RWPE2 (cell line): Measurements from ENCODE around the gene NAV2.

Source experiments
- ATAC-seq: fragments of 200-7000 bp; cut with Tn5 transposase; 3 replicates; pipeline ENCODE4 v1.9.1; 2021; ENCODE audit warnings: low read depth
- DNase-seq: peaks from one replicate; pipeline ENCODE4 v3.0.0-alpha.2; 2020; ENCODE audit warnings: low spot score
- H3K27ac ChIP-seq: fragments of 450-650 bp; 2 replicates; pipeline ENCODE4 v1.5.1; 2017; ENCODE audit warnings: mild to moderate bottlenecking; ENCODE audit not compliant: poor library complexity, severe bottlenecking
- H3K27me3 ChIP-seq: fragments of 250-450 bp; sonication (Bioruptor Pico); 2 replicates; pipeline ENCODE4 v1.5.1; 2021; ENCODE audit warnings: mild to moderate bottlenecking, moderate library complexity; ENCODE audit not compliant: insufficient read depth, poor library complexity, severe bottlenecking
- H3K36me3 ChIP-seq: fragments of 250-450 bp; sonication (Bioruptor Pico); 2 replicates; pipeline ENCODE4 v1.5.1; 2020; ENCODE audit warnings: low read depth, mild to moderate bottlenecking, moderate library complexity
- H3K4me1 ChIP-seq: fragments of 250-450 bp; sonication (Bioruptor Pico); 2 replicates; pipeline ENCODE4 v1.5.1; 2021; ENCODE audit warnings: mild to moderate bottlenecking, moderate library complexity; ENCODE audit not compliant: insufficient read depth, poor library complexity, severe bottlenecking
- H3K4me3 ChIP-seq: fragments of 250-450 bp; sonication (Bioruptor Pico); 2 replicates; pipeline ENCODE4 v1.5.1; 2021; ENCODE audit warnings: mild to moderate bottlenecking, moderate library complexity; ENCODE audit not compliant: severe bottlenecking
- H3K9me3 ChIP-seq: fragments of 250-450 bp; sonication (Bioruptor Pico); 2 replicates; pipeline ENCODE4 v1.5.1; 2021; ENCODE audit warnings: mild to moderate bottlenecking, moderate library complexity; ENCODE audit not compliant: severe bottlenecking
- CTCF ChIP-seq: fragments of 450-650 bp; IDR thresholded peaks from one replicate; pipeline ENCODE4 v1.5.1; 2017; ENCODE audit warnings: mild to moderate bottlenecking, moderate library complexity; ENCODE audit not compliant: poor library complexity, severe bottlenecking

NAV2 gene

GRCh38 chr11:20118209-20118608, 405.6 kb downstream of the NAV2 start:
- ATAC-seq (no peak), DNase-seq (no peak)
- no peak overlapping the region for H3K4me3 ChIP-seq
- peaks cover 46% of the 10 kb centered on the region for H3K36me3 ChIP-seq
- no peak for TF ChIP-seq CTCF
- H3K9me3 ChIP-seq = no peaks in the 10 kb centered on the region
- H3K27me3 ChIP-seq = no peaks in the 10 kb centered on the region
- peaks cover 2% of the 10 kb centered on the region for H3K4me1 ChIP-seq
- H3K27ac ChIP-seq = no peak overlapping the region

DNA sequence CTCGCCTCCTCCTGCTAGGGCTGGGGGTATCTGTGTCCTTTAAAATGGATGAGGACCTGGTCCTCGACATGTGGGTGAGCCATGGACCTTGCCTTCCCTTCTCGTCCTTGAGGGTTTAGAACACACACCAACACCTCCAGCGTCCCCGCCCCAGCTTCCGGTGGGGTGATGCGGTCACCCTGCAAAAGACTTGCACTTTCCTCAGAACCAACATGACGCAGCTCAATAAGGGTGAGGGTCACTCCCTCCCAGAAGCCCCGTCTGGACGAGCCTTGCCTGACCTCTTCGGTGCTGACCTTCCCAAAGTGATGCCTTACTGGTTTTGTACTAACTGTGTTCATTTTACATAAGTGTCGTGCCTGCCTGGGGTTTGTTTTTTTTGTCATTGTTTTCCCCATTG, 406.7 kb downstream of the NAV2 start:
- no peaks in the 10 kb centered on the region for H3K4me1 ChIP-seq
- no peak overlapping the region for H3K27ac ChIP-seq
- H3K4me3 ChIP-seq = no peak overlapping the region
- no peak for TF ChIP-seq CTCF
- peaks cover 35% of the 10 kb centered on the region for H3K36me3 ChIP-seq
- DNase-seq (no peak), ATAC-seq (no peak)
- H3K9me3 ChIP-seq = no peaks in the 10 kb centered on the region
- H3K27me3 ChIP-seq = no peaks in the 10 kb centered on the region

GRCh38 chr11:20120134-20120925, 407.7 kb downstream of the NAV2 start:
- Histone ChIP-seq H3K4me1 (no peaks in the 10 kb centered on the region), H3K27ac (no peak overlapping the region), H3K27me3 (no peaks in the 10 kb centered on the region), H3K36me3 (peaks cover 28% of the 10 kb centered on the region), H3K9me3 (no peaks in the 10 kb centered on the region), H3K4me3 (no peak overlapping the region)
- DNase-seq (no peak), ATAC-seq (no peak)
- no peak for TF ChIP-seq CTCF

DNA sequence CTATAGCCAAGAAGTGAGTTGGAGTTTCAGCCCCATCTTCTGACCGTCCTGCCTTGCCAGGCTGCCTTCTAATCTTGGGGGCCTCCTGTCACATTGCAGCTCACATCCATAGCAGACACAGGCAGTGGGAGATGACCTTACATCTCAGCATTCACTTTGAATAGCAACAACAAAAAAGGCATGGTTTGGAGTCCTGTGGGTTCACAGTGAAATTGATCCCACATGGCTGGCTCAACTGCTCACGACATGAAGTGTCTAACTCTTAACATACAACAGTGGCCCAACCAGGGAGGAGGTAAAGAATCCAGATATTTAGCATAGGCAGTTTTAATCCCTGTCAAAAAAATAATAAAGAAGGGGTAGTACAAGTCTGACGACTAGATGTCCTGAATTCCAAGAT, 409.5 kb downstream of the NAV2 start:
- no peak overlapping the region for H3K27ac ChIP-seq
- H3K4me3 ChIP-seq = no peak overlapping the region
- ATAC-seq (no peak), DNase-seq (no peak)
- H3K9me3 ChIP-seq = no peaks in the 10 kb centered on the region
- H3K4me1 ChIP-seq = no peaks in the 10 kb centered on the region
- H3K27me3 ChIP-seq = no peaks in the 10 kb centered on the region
- H3K36me3 ChIP-seq = peaks cover 16% of the 10 kb centered on the region
- TF ChIP-seq CTCF = no peak

DNA sequence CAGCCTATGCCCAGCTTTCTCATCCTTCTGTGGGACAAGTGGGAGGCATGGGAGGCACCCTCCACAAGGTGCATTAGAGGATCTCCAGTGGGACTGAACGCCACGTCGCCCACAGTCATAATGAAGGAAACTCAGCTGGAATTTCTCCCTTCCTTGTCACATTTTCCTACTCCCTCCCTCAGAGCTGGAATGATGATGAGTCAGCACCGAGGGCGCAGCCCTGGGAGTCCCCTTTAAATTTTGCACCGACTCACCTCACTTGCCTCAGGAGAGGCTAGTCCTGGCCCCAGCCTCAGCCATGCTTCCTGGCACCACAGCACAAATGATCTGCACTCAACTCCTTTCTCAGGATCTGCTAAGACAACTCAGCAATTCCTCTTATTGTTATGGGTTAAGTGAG, 413.3 kb downstream of the NAV2 start:
- ATAC-seq = peak; percentile 67
- H3K27ac ChIP-seq = no peak overlapping the region
- H3K9me3 ChIP-seq = no peaks in the 10 kb centered on the region
- H3K4me3 ChIP-seq = no peak overlapping the region
- no peak for TF ChIP-seq CTCF
- no peak for DNase-seq
- no peaks in the 10 kb centered on the region for H3K27me3 ChIP-seq
- H3K4me1 ChIP-seq = no peaks in the 10 kb centered on the region
- H3K36me3 ChIP-seq = no peaks in the 10 kb centered on the region
